CD8-positive, alpha-beta memory T cell (primary cell): Measurements from ENCODE around the gene MAGEA9B. TPM values are rescaled to one million over a fixed set of nuclear protein-coding genes. Genes with fewer than 3 reads are reported as not detected.
"Not testable (repeated sequence)": the region's sequence is repeated elsewhere in the genome, so short reads cannot be mapped to it uniquely, and the experiment has no call there.

ENCODE experiments used
- CTCF ChIA-PET: fragments of 350-600 bp; sonication (Branson Sonifier 250); formaldehyde crosslinking; loops from one replicate; lab custom pipeline; 2021; ENCODE audit warnings: antibody characterized with exemption; lab: Charles Lee
- POLR2A ChIA-PET: fragments of 350-600 bp; sonication (Branson Sonifier 250); formaldehyde crosslinking; loops from one replicate; lab custom pipeline; 2021; ENCODE audit warnings: antibody characterized with exemption; lab: Charles Lee
- DNase-seq, 5 donors: peaks; one replicate each; pipeline versions ENCODE4 v3.0.0 to v3.0.0-alpha.2; 2020 to 2022; ENCODE audit warnings: mixed read lengths in 1 of 5
- H3K27ac ChIP-seq: one replicate; pipeline ENCODE4 v1.7.0; 2013; ENCODE audit warnings: low read depth, mild to moderate bottlenecking, low read length, moderate library complexity
- H3K27me3 ChIP-seq: 2 replicates; pipeline ENCODE4 v1.7.0; 2013; ENCODE audit warnings: low read length, mild to moderate bottlenecking; ENCODE audit not compliant: insufficient read depth, poor library complexity, severe bottlenecking
- H3K36me3 ChIP-seq: 2 replicates; pipeline ENCODE4 v1.7.0; 2013; ENCODE audit warnings: mild to moderate bottlenecking, low read length, moderate library complexity; ENCODE audit not compliant: insufficient read depth
- H3K4me1 ChIP-seq: 2 replicates; pipeline ENCODE4 v1.7.0; 2013; ENCODE audit warnings: mild to moderate bottlenecking, low read length, moderate library complexity; ENCODE audit not compliant: insufficient read depth
- H3K4me3 ChIP-seq: 2 replicates; pipeline ENCODE4 v1.7.0; 2013; ENCODE audit warnings: mild to moderate bottlenecking, low read length
- H3K9me3 ChIP-seq: 2 replicates; pipeline ENCODE4 v1.7.0; 2013; ENCODE audit warnings: mild to moderate bottlenecking, low read length
- H3K27ac Mint-ChIP-seq, 8 donors: one replicate each; pipeline ENCODE4 v1.8.0; 2020 to 2021; ENCODE audit warnings: mixed read lengths in 8 of 8, mild to moderate bottlenecking in 6 of 8, inconsistent platforms in 3 of 8, moderate library complexity in 3 of 8
- H3K27me3 Mint-ChIP-seq, 2 donors: one replicate each; pipeline ENCODE4 v1.8.0; 2020 to 2021; ENCODE audit warnings: mixed read lengths in 2 of 2, mild to moderate bottlenecking in 1 of 2, moderate library complexity in 1 of 2
- H3K36me3 Mint-ChIP-seq, 3 donors: one replicate each; pipeline ENCODE4 v1.8.0; 2020 to 2021; ENCODE audit warnings: mixed read lengths in 3 of 3, inconsistent platforms in 1 of 3, mild to moderate bottlenecking in 1 of 3
- H3K4me1 Mint-ChIP-seq, 3 donors: one replicate each; pipeline ENCODE4 v1.8.0; 2020 to 2021; ENCODE audit warnings: mixed read lengths in 3 of 3, inconsistent platforms in 1 of 3, mild to moderate bottlenecking in 1 of 3
- H3K4me3 Mint-ChIP-seq, 7 donors: one replicate each; pipeline ENCODE4 v1.8.0; 2020 to 2021; ENCODE audit warnings: mixed read lengths in 7 of 7, mild to moderate bottlenecking in 6 of 7, moderate library complexity in 4 of 7, inconsistent platforms in 2 of 7
- H3K9me3 Mint-ChIP-seq, 5 donors: one replicate each; pipeline ENCODE4 v1.8.0; 2020 to 2022; ENCODE audit warnings: mixed read lengths in 5 of 5, mild to moderate bottlenecking in 3 of 5, moderate library complexity in 2 of 5, inconsistent platforms in 1 of 5
- polyA plus RNA-seq: library from polyadenylated mRNA; unstranded; fragments of 300-500 nt; fragmentation: Illumina TruSeq; gene quantifications from one replicate; pipeline ENCODE4 v1.2.3, GENCODE V29; 2021
- total RNA-seq, 2 experiments: library from RNA; stranded (reverse); gene quantifications; one replicate each; pipeline ENCODE4 v1.2.3, GENCODE V29; 2021

The MAGEA9B gene
- total and polyA plus RNA-seq, 3 experiments from 2014 or later: not detected

GRCh38 chrX:149568701-149569296, 18.5 kb downstream of the MAGEA9B start:
- DNase-seq: no peak
- no peak overlapping the region for H3K4me3 ChIP-seq
- no peaks in the 10 kb centered on the region for H3K9me3 ChIP-seq
- H3K27me3 ChIP-seq: no peaks in the 10 kb centered on the region
- no peaks in the 10 kb centered on the region for H3K36me3 Mint-ChIP-seq
- H3K27me3 Mint-ChIP-seq: peaks cover 3 to 4% of the 10 kb centered on the region in 2 donors
- H3K4me1 ChIP-seq: no peaks in the 10 kb centered on the region
- ChIA-PET POLR2A (no interaction called here), CTCF (no interaction called here)
- no peak overlapping the region for H3K27ac ChIP-seq
- H3K27ac Mint-ChIP-seq: no peak overlapping the region
- H3K9me3 Mint-ChIP-seq: no peaks in the 10 kb centered on the region
- H3K36me3 ChIP-seq: no peaks in the 10 kb centered on the region
- no peaks in the 10 kb centered on the region for H3K4me1 Mint-ChIP-seq
- no peak overlapping the region for H3K4me3 Mint-ChIP-seq

GRCh38 chrX:149567621-149568417, 19.4 kb downstream of the MAGEA9B start:
- no peak overlapping the region for H3K27ac ChIP-seq
- H3K9me3 ChIP-seq: no peaks in the 10 kb centered on the region
- no peaks in the 10 kb centered on the region for H3K4me1 ChIP-seq
- Mint-ChIP-seq H3K27me3 (peaks cover 3 to 4% of the 10 kb centered on the region in 2 donors), H3K27ac (no peak overlapping the region), H3K36me3 (no peaks in the 10 kb centered on the region), H3K4me3 (no peak overlapping the region), H3K4me1 (no peaks in the 10 kb centered on the region), H3K9me3 (no peaks in the 10 kb centered on the region)
- H3K27me3 ChIP-seq: no peaks in the 10 kb centered on the region
- no peaks in the 10 kb centered on the region for H3K36me3 ChIP-seq
- no peak for DNase-seq
- H3K4me3 ChIP-seq: no peak overlapping the region
- CTCF ChIA-PET: no interaction called here
- POLR2A ChIA-PET: no interaction called here

- no peak overlapping the region for H3K4me3 ChIP-seq
- H3K4me1 ChIP-seq: no peaks in the 10 kb centered on the region
- Mint-ChIP-seq H3K27ac (no peak overlapping the region), H3K9me3 (no peaks in the 10 kb centered on the region), H3K4me3 (no peak overlapping the region), H3K36me3 (no peaks in the 10 kb centered on the region), H3K4me1 (no peaks in the 10 kb centered on the region), H3K27me3 (peaks cover 0 to 5% of the 10 kb centered on the region in 2 donors)
- no peak for DNase-seq
- no peak overlapping the region for H3K27ac ChIP-seq
- ChIA-PET CTCF (no interaction called here), POLR2A (no interaction called here)
- H3K36me3 ChIP-seq: no peaks in the 10 kb centered on the region
- H3K27me3 ChIP-seq: no peaks in the 10 kb centered on the region
- no peaks in the 10 kb centered on the region for H3K9me3 ChIP-seq
These were observed 23.9 kb downstream of the MAGEA9B start for GRCh38 chrX:149563359-149563758.

- H3K27ac Mint-ChIP-seq, H3K4me3 Mint-ChIP-seq, H3K4me1 Mint-ChIP-seq, H3K4me3 ChIP-seq, H3K27ac ChIP-seq, H3K36me3 ChIP-seq, H3K9me3 Mint-ChIP-seq, H3K36me3 Mint-ChIP-seq, H3K27me3 ChIP-seq, H3K27me3 Mint-ChIP-seq, DNase-seq, H3K9me3 ChIP-seq, H3K4me1 ChIP-seq, CTCF ChIA-PET, POLR2A ChIA-PET: not testable (repeated sequence)
These were observed 32.0 kb downstream of the MAGEA9B start for GRCh38 chrX:149555251-149555650.

GRCh38 chrX:149551939-149552248, 35.4 kb downstream of the MAGEA9B start:
- H3K36me3 Mint-ChIP-seq, H3K36me3 ChIP-seq, CTCF ChIA-PET, H3K4me1 Mint-ChIP-seq, H3K9me3 ChIP-seq, H3K4me3 Mint-ChIP-seq, DNase-seq, POLR2A ChIA-PET, H3K27ac ChIP-seq, H3K27ac Mint-ChIP-seq, H3K27me3 Mint-ChIP-seq, H3K27me3 ChIP-seq, H3K9me3 Mint-ChIP-seq, H3K4me3 ChIP-seq, H3K4me1 ChIP-seq: not testable (repeated sequence)

- CTCF ChIA-PET, H3K4me1 ChIP-seq, DNase-seq, H3K36me3 ChIP-seq, POLR2A ChIA-PET, H3K4me3 ChIP-seq, H3K4me1 Mint-ChIP-seq, H3K4me3 Mint-ChIP-seq, H3K9me3 Mint-ChIP-seq, H3K9me3 ChIP-seq, H3K27me3 Mint-ChIP-seq, H3K27ac Mint-ChIP-seq, H3K36me3 Mint-ChIP-seq, H3K27me3 ChIP-seq, H3K27ac ChIP-seq: not testable (repeated sequence)
These were observed 35.9 kb downstream of the MAGEA9B start for GRCh38 chrX:149551245-149551938.

GRCh38 chrX:149550454-149550853, 36.8 kb downstream of the MAGEA9B start:
- H3K27ac ChIP-seq, H3K27ac Mint-ChIP-seq, H3K36me3 ChIP-seq, H3K4me3 ChIP-seq, DNase-seq, H3K27me3 ChIP-seq, POLR2A ChIA-PET, H3K9me3 Mint-ChIP-seq, H3K4me1 Mint-ChIP-seq, H3K9me3 ChIP-seq, H3K4me3 Mint-ChIP-seq, H3K27me3 Mint-ChIP-seq, CTCF ChIA-PET, H3K36me3 Mint-ChIP-seq, H3K4me1 ChIP-seq: not testable (repeated sequence)

- DNase-seq, H3K36me3 Mint-ChIP-seq, CTCF ChIA-PET, H3K27ac Mint-ChIP-seq, H3K4me1 Mint-ChIP-seq, POLR2A ChIA-PET, H3K27me3 Mint-ChIP-seq, H3K4me3 Mint-ChIP-seq, H3K4me1 ChIP-seq, H3K27ac ChIP-seq, H3K4me3 ChIP-seq, H3K9me3 Mint-ChIP-seq, H3K36me3 ChIP-seq, H3K9me3 ChIP-seq, H3K27me3 ChIP-seq: not testable (repeated sequence)
These were observed 37.6 kb downstream of the MAGEA9B start, which contains the start of gene HSFX3 for GRCh38 chrX:149549701-149550100. HSFX3 (minus strand) TSS chrX:149549924; CDS start chrX:149549852, 72 bp downstream.
